MM.1S (cell line): ENCODE results near the gene CORO1C.
"Not testable (repeated sequence)": the region's sequence is repeated elsewhere in the genome, so short reads cannot be mapped to it uniquely, and the experiment has no call there.

ENCODE experiments used
- DNase-seq: peaks from one replicate; pipeline ENCODE4 v3.0.0-alpha.2; 2015
- H2AFZ ChIP-seq: fragments of 300-600 bp; sonication (generic); 2 replicates; pipeline ENCODE4 v1.6.0; 2016; ENCODE audit warnings: antibody characterized with exemption, low read length
- H3F3A ChIP-seq: fragments of 300-600 bp; sonication (generic); 2 replicates; pipeline ENCODE4 v1.6.1; 2016; ENCODE audit warnings: mild to moderate bottlenecking, antibody characterized with exemption, low read length, moderate library complexity, mixed read lengths; ENCODE audit not compliant: insufficient read depth
- H3K27ac ChIP-seq: fragments of 300-600 bp; sonication (generic); 2 replicates; pipeline ENCODE4 v1.5.1; 2016; ENCODE audit warnings: mild to moderate bottlenecking, low read length
- H3K27me3 ChIP-seq: fragments of 300-600 bp; sonication (generic); replicated peaks from 2 replicates; pipeline ENCODE4 v1.6.0; 2016; ENCODE audit warnings: low read length; ENCODE audit not compliant: insufficient read depth
- H3K36me3 ChIP-seq: fragments of 300-600 bp; sonication (generic); replicated peaks from 2 replicates; pipeline ENCODE4 v1.6.1; 2016; ENCODE audit warnings: mild to moderate bottlenecking, low read length, mixed read lengths; ENCODE audit not compliant: insufficient read depth
- H3K4me1 ChIP-seq: fragments of 300-600 bp; sonication (generic); 2 replicates; pipeline ENCODE4 v1.6.1; 2016; ENCODE audit warnings: low read length, mixed read lengths
- H3K4me2 ChIP-seq: fragments of 300-600 bp; sonication (generic); 2 replicates; pipeline ENCODE4 v1.6.0; 2016; ENCODE audit warnings: low read depth, low read length
- H3K4me3 ChIP-seq: fragments of 300-600 bp; sonication (generic); 2 replicates; pipeline ENCODE4 v1.5.1; 2016; ENCODE audit warnings: low read length, mixed read lengths
- H3K79me2 ChIP-seq: fragments of 300-600 bp; sonication (generic); 2 replicates; pipeline ENCODE4 v1.6.1; 2016; ENCODE audit warnings: mixed run types, low read length, mixed read lengths
- H3K9ac ChIP-seq: fragments of 300-600 bp; sonication (generic); 2 replicates; pipeline ENCODE4 v1.6.1; 2016; ENCODE audit warnings: low read length, mixed read lengths
- H3K9me2 ChIP-seq: fragments of 300-600 bp; sonication (generic); replicated peaks from 2 replicates; pipeline ENCODE4 v1.6.1; 2016; ENCODE audit warnings: mild to moderate bottlenecking, low read length, mixed read lengths; ENCODE audit not compliant: insufficient read depth
- H3K9me3 ChIP-seq: fragments of 300-600 bp; sonication (generic); replicated peaks from 2 replicates; pipeline ENCODE4 v1.6.1; 2016; ENCODE audit warnings: mild to moderate bottlenecking, low read length, mixed read lengths; ENCODE audit not compliant: insufficient read depth
- H4K20me1 ChIP-seq: fragments of 300-600 bp; sonication (generic); 2 replicates; pipeline ENCODE4 v1.6.1; 2016; ENCODE audit warnings: mild to moderate bottlenecking, low read length, moderate library complexity, mixed read lengths; ENCODE audit not compliant: insufficient read depth
- EZH2 ChIP-seq: fragments of 300-600 bp; sonication (generic); optimal IDR thresholded peaks from 2 replicates; pipeline ENCODE3; 2017; ENCODE audit warnings: low read depth, mild to moderate bottlenecking, antibody characterized with exemption, low read length, mixed read lengths
- EZH2phosphoT487 ChIP-seq: fragments of 300-600 bp; sonication (generic); IDR thresholded peaks from 2 replicates; pipeline ENCODE4 v1.6.1; 2018; ENCODE audit warnings: antibody characterized with exemption, low read length
- TF ChIP-seq, protein P1 (sequence below): fragments of 300-600 bp; sonication (generic); IDR thresholded peaks from 2 replicates; pipeline ENCODE4 v1.5.1; 2016; ENCODE audit warnings: antibody characterized with exemption, low read length, mixed read lengths

Gene CORO1C

GRCh38 chr12:108621161-108621560 is 110.2 kb downstream of the CORO1C start:
- Histone ChIP-seq H3K4me1 (peaks cover 63% of the 10 kb centered on the region), H3K27ac (no peak overlapping the region; the same call in 1 of the 2 replicates), H3F3A (peaks cover 60% of the 10 kb centered on the region), H3K4me2 (no peak overlapping the region), H3K4me3 (no peak overlapping the region), H3K9ac (no peak overlapping the region), H4K20me1 (peaks cover 4% of the 10 kb centered on the region; the same call in 1 of the 2 replicates), H3K9me2 (no peaks in the 10 kb centered on the region), H3K9me3 (no peaks in the 10 kb centered on the region), H3K36me3 (peaks cover 10% of the 10 kb centered on the region; the same call in 1 of the 2 replicates), H3K27me3 (no peaks in the 10 kb centered on the region), H2AFZ (no peak overlapping the region), H3K79me2 (peaks cover 70% of the 10 kb centered on the region)
- TF ChIP-seq EZH2 = no peak
- TF ChIP-seq, protein P1, sequence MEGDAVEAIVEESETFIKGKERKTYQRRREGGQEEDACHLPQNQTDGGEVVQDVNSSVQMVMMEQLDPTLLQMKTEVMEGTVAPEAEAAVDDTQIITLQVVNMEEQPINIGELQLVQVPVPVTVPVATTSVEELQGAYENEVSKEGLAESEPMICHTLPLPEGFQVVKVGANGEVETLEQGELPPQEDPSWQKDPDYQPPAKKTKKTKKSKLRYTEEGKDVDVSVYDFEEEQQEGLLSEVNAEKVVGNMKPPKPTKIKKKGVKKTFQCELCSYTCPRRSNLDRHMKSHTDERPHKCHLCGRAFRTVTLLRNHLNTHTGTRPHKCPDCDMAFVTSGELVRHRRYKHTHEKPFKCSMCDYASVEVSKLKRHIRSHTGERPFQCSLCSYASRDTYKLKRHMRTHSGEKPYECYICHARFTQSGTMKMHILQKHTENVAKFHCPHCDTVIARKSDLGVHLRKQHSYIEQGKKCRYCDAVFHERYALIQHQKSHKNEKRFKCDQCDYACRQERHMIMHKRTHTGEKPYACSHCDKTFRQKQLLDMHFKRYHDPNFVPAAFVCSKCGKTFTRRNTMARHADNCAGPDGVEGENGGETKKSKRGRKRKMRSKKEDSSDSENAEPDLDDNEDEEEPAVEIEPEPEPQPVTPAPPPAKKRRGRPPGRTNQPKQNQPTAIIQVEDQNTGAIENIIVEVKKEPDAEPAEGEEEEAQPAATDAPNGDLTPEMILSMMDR = no peak
- TF ChIP-seq EZH2phosphoT487 = no peak
- no peak for DNase-seq

DNA sequence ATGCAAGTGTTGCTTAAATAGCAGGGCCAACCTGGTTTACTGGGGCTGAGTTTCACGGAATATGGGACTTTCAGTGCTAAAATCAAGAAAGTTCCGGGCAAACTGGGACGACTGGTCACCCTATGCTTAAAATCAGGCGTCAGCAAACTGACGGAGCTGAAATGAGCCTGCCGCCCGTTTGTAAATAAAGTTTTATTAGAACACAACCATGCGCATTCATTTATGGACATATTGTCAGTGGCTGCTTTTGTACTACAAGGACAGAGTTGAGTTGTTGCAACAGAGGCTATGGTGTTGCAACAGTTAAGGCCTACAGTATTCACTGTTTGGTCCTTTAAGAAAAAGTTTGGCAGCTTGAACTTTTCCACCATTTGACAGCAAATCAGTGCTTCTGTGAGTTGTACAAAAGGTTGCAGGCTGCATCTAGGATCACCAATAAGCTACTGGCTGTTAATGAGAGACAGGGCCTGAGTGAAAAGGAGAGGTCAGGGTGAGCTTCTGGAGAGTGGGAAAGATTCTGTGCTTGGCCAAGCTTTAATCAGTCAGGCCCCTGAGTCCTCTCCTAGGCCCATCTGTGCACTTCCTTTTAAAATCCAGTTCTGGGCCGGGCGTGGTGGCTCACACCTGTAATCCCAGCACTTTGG is 111.0 kb downstream of the CORO1C start:
- peak overlapping the region; percentile 89; the same call in 1 of the 2 replicates for H3K27ac ChIP-seq
- H3K9ac ChIP-seq = no peak overlapping the region
- H3K4me2 ChIP-seq = no peak overlapping the region
- H3K79me2 ChIP-seq = peaks cover 67% of the 10 kb centered on the region
- peaks cover 4% of the 10 kb centered on the region; the same call in 1 of the 2 replicates for H4K20me1 ChIP-seq
- peaks cover 10% of the 10 kb centered on the region; the same call in 1 of the 2 replicates for H3K36me3 ChIP-seq
- H3F3A ChIP-seq = peaks cover 60% of the 10 kb centered on the region
- H3K4me1 ChIP-seq = peaks cover 64% of the 10 kb centered on the region
- no peaks in the 10 kb centered on the region for H3K27me3 ChIP-seq
- TF ChIP-seq EZH2 = no peak
- TF ChIP-seq EZH2phosphoT487 = no peak
- TF ChIP-seq, protein P1 = no peak
- H3K4me3 ChIP-seq = no peak overlapping the region
- no peaks in the 10 kb centered on the region for H3K9me3 ChIP-seq
- DNase-seq = no peak
- no peaks in the 10 kb centered on the region for H3K9me2 ChIP-seq
- no peak overlapping the region for H2AFZ ChIP-seq

DNA sequence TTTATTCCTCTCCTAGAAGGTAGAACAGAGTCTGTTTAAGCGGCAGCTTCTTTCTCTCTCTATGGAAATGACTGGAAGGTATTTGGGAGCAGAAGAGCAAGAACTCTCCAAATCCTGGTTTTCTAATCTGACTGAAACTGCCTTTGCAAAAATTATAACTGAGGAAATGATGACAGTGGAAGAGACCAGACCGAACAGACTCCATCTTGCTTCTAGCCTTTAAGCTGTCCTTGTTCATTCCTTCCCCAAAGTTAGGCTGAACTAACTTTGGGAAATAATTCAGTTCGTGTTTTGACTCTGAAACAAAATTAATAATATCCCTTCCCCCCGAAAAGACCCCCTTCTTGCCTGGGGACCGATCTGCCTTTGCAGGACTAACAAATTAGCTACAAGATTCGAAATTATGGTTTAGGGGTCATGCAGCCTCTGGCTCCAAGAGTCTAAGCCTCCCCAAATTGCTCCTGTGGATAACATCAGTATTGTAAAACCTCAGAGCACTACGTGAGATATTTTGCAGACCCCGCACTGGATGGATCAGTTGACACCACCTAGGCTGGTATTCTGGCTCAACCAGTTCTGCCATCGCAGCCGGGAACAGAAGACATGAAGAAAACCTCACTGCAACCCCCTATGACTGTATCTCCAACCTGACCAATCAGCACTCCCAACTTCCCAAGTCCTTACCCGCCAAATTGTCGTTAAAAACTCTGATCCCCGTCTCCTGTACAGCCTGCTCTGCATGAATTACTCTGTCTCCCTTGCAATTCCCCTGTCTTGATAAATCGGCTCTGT is 111.8 kb downstream of the CORO1C start:
- peaks cover 4% of the 10 kb centered on the region; the same call in 1 of the 2 replicates for H4K20me1 ChIP-seq
- H2AFZ ChIP-seq = no peak overlapping the region
- peaks cover 61% of the 10 kb centered on the region for H3F3A ChIP-seq
- no peaks in the 10 kb centered on the region for H3K9me2 ChIP-seq
- H3K27me3 ChIP-seq = no peaks in the 10 kb centered on the region
- peaks cover 59% of the 10 kb centered on the region for H3K4me1 ChIP-seq
- TF ChIP-seq EZH2 (no peak), EZH2phosphoT487 (no peak)
- TF ChIP-seq, protein P1 = no peak
- H3K4me3 ChIP-seq = no peak overlapping the region
- no peaks in the 10 kb centered on the region for H3K9me3 ChIP-seq
- peak overlapping the region; percentile 89; the same call in 1 of the 2 replicates for H3K27ac ChIP-seq
- peaks cover 59% of the 10 kb centered on the region for H3K79me2 ChIP-seq
- no peak overlapping the region for H3K9ac ChIP-seq
- no peak for DNase-seq
- peaks cover 10% of the 10 kb centered on the region; the same call in 1 of the 2 replicates for H3K36me3 ChIP-seq
- no peak overlapping the region for H3K4me2 ChIP-seq

- H2AFZ ChIP-seq, H3K4me3 ChIP-seq, DNase-seq, H3K4me2 ChIP-seq, H4K20me1 ChIP-seq, H3K27me3 ChIP-seq, H3K9me3 ChIP-seq, H3K9me2 ChIP-seq: not testable (repeated sequence)
- peaks cover 59% of the 10 kb centered on the region for H3K4me1 ChIP-seq
- peak overlapping the region; percentile 75; the same call in 1 of the 2 replicates for H3K9ac ChIP-seq
- H3F3A ChIP-seq = peaks cover 61% of the 10 kb centered on the region
- peaks cover 53% of the 10 kb centered on the region for H3K79me2 ChIP-seq
- peaks cover 10% of the 10 kb centered on the region; the same call in 1 of the 2 replicates for H3K36me3 ChIP-seq
- H3K27ac ChIP-seq = peak overlapping the region; percentile 89
Measured at GRCh38 chr12:108618953-108619274, 112.4 kb downstream of the CORO1C start.
